ENCODE measurements around the gene NXPH3.

DNA sequence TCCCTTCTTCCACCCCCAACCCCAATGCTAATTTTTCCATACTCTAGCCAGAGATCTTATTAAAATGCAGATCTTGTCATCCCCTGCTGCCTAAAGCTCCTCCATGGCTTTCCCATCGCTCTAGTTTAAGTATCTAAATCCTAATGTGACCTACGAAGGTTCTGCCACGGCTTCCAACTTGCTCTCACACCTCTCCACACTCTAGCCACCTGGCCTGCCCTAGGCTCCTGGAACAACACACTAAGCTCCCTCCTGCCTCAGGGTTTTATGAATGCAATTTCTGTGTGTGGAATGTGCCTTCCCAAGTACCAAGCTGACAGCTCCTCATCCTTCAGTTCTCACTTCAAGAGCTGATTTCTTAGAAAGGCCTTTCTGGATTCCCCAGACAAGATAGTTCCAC, 16.6 kb downstream of the NXPH3 start:
- TF ChIP-seq GATA2 (IDR thresholded peaks at IDR 0.05; ENCODE audit: low read depth, low read length), result no peak
- TF ChIP-seq GATA3 (IDR thresholded peaks at IDR 0.05; ENCODE audit: low read depth, low read length), result no peak

Data from SH-SY5Y (cell line).